GM12874 (cell line): Measurements from ENCODE around the gene ELAC1.

ENCODE experiments used
- TF ChIP-seq, protein P1 (sequence below): IDR thresholded peaks from 2 replicates; pipeline ENCODE4 v1.5.1; 2011; ENCODE audit warnings: low read depth, mild to moderate bottlenecking, control low read depth, low read length, moderate library complexity; ENCODE audit not compliant: insufficient read depth

ELAC1 gene

DNA sequence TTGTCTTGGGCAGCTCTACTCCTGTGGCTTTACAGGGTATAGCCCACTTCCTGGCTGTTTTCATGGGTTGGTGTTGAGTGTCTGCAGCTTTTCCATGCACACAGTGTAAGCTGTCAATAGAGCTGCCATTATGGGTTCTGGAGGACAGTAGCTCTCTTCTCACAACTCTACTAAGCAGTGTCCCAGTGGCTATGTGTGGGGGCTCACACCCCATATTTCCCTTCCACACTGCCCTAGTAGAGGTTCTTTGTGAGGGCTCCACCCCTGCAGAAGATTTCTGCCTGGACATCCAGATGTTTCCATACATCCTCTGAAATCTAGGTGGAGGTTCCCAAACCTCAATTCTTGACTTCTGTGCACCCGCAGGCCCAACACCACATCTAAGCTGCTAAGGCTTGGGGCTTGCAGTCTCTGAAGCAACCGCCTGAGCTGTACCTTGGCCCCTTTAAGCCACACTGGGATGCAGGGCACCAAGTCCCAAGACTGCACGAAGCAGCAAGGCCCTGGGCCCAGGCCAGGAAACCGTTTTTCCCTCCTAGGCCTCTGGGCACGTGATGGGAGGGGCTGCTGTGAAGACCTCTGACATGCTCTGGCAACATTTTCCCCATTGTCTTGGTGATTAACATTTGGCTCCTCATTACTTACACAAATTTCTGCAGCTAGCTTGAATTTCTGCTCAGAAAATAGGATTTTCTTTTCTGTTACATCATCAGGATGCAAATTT, 9.4 kb downstream of the ELAC1 start:
- TF ChIP-seq, protein P1, sequence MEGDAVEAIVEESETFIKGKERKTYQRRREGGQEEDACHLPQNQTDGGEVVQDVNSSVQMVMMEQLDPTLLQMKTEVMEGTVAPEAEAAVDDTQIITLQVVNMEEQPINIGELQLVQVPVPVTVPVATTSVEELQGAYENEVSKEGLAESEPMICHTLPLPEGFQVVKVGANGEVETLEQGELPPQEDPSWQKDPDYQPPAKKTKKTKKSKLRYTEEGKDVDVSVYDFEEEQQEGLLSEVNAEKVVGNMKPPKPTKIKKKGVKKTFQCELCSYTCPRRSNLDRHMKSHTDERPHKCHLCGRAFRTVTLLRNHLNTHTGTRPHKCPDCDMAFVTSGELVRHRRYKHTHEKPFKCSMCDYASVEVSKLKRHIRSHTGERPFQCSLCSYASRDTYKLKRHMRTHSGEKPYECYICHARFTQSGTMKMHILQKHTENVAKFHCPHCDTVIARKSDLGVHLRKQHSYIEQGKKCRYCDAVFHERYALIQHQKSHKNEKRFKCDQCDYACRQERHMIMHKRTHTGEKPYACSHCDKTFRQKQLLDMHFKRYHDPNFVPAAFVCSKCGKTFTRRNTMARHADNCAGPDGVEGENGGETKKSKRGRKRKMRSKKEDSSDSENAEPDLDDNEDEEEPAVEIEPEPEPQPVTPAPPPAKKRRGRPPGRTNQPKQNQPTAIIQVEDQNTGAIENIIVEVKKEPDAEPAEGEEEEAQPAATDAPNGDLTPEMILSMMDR = no peak

DNA sequence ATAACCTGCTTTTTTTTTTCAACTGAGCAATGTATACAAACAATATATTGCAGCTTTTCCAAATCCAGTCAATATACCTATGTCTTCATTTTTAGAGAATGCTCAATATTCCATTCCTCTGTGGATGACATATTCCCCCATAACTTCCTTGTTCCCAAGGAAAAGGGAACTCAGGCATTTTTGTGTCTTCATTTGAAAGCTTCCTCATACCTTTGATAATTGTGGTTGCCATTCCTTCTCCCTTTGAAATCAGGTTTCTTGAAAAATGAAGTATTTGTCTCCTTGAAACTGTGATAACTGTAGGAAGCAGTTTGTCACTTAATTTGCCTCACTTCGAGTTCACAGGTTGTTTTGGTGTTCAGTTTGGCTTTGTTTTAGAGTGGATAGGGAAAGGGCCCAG, 13.5 kb downstream of the ELAC1 start:
- TF ChIP-seq, protein P1 = no peak

DNA sequence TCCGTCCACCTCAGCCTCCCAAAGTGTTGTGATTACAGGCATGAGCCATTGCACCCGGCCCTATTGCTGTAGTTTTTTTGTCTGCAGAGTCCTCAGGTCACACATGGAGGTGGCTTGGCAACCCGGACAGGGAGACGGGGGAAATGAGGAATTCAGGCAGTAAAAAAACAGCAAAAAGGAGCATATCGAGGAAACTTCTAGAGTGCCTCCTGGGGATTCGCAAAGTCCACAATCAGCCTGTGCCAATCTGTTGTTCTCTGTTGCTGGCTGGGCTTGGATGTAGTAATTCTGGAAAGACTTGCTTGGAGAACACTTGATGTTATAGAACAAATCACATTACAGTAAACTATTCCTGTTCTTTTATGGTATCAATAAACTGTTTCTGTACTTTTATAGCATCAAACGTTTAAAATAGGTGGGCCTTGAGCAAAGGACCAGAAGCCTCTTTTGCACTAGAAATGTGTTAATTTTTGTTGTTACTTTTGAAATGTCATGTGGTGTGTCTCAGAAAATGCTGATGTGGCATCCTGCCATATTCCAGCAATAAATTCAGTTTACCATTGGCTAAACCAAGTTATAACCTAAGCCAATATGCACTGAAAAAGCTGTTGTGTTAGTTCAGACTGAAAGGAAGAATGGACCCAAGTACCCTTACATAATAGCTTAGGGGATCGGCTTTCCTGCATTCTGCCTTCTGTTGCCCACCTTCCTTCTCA, 14.4 kb downstream of the ELAC1 start:
- TF ChIP-seq, protein P1 = no peak

DNA sequence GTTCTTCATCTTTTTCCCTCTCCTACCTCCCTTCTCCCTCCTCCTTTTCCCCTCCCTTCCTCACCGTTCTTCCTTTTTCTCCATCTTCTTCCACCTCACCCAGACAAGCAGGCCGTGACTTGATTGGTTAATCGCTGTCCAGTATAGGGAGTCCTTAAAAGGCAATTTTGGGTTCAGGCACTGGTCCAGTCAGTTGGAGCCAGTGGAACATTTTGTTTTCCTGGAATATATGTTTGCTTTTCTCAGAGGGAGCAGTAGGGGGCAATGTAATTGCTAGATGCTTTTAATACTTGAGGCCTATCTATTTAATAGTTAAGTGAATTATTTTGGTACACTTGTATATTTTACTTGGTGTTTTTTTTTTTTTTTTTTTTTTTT, 15.0 kb downstream of the ELAC1 start:
- TF ChIP-seq, protein P1 = no peak

DNA sequence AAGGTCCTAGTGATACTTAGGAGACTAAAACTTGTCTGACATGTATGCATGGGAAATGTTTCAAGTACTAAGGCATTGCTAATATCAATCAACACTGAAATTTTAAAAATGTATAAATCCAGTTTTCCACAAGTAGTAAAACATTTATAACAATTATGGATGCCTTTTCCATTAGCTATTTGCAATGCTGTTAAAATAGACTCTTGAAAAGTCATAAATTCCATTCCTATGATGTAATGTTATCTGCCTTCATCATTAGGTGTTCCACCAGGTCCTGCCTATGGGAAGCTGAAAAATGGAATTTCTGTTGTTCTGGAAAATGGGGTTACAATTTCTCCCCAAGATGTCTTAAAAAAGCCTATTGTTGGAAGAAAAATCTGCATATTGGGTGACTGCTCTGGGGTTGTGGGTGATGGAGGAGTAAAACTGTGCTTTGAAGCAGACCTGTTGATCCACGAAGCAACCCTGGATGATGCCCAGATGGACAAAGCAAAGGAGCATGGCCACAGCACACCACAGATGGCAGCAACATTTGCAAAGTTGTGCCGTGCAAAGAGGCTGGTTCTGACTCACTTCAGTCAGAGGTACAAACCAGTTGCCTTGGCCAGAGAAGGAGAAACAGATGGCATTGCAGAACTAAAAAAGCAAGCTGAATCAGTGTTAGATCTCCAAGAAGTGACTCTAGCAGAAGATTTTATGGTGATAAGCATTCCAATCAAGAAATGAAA, 18.7 kb downstream of the ELAC1 start:
- TF ChIP-seq, protein P1 = no peak

DNA sequence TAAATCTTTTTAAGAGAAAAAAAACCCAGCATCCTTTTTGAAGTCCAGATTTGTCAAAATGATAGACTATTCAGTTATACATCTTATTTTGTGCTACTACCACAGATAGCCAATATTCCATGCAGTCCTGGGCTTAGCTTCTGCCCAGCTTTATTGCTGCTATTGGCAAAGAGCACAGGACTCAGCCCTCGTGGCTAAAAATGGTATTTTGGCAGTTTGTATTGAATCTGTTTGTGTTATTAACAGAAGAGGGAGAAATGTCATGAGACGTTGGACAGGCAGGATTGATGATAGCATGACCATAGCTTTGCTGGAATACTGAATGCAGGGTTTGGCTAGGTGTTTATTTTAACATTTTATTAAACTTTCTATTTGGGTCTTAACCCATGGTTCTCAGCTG, 19.4 kb downstream of the ELAC1 start:
- TF ChIP-seq, protein P1 = no peak

DNA sequence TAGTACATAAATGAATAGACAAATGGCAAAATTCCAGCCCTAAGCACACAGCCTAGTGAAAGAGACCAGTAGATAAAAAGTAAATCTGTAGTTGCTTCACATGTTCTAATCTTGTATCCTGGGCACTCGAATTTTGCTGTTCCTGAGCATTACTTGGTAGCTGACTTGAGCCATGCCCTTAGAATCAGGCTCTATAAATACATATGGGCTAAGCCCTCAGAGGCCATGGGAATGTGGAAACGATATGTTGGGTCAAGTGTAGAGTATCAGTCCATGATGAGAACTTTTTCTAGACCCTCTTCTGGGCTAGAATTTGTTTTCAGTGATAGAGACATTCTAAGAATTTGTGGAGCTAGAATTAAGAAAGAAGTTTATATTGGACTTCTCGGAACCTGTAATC, 21.9 kb downstream of the ELAC1 start:
- TF ChIP-seq, protein P1 = no peak
